HG03159 (cell line): ENCODE results near the gene NIPAL3.
"Not testable (repeated sequence)": the region's sequence is repeated elsewhere in the genome, so short reads cannot be mapped to it uniquely, and the experiment has no call there.

ENCODE experiments used
- ATAC-seq: cut with Tn5 transposase; IDR thresholded peaks from one replicate; pipeline ENCODE4 v1.9.1; 2021; ENCODE audit warnings: mild to moderate bottlenecking, moderate library complexity; ENCODE audit not compliant: unreplicated experiment

Gene NIPAL3

DNA sequence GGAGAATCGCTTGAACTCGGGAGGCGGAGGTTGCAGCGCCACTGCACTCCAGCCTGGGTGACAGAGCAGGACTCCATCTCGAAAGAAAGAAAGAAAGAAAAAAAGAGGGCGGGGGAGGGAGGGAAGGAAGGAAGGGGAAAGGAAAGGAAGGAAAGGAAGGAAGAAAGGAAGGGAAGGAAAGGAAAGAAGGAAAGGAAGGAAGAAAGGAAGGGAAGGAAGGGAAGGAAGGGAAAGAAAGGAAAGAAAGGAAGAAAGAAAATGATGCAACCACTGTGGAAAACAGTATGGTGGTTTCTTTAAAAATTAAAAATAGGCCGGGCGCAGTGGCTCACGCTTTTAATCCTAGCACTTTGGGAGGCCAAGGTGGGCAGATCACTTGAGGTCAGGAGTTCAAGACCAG is 71.9 kb downstream of the NIPAL3 start:
- no peak for ATAC-seq

- ATAC-seq: not testable (repeated sequence)
Observed at GRCh38 chr1:24488159-24488558, 72.6 kb downstream of the NIPAL3 start.

- ATAC-seq: no peak
Observed at GRCh38 chr1:24489674-24490073, 74.1 kb downstream of the NIPAL3 start.

GRCh38 chr1:24490101-24490781 is 74.6 kb downstream of the NIPAL3 start:
- no peak for ATAC-seq

GRCh38 chr1:24491577-24492360 is 76.2 kb downstream of the NIPAL3 start:
- no peak for ATAC-seq

DNA sequence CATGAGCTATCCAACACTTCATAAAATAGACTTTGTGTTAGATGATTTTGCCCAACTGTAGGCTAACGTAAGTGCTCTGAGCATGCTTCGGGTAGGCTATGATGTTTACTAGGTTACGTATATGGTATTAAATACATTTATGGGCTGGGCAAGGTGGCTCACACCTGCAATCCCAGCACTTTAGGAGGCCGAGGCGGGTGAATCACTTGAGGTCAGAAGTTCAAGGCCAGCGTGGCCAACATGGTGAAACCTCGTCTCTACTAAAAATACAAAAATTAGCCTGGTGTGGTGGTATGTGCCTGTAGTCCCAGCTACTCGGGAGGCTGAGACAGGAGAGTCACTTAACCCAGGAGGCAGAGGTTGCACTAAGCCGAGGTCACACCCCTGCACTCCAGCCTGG is 77.3 kb downstream of the NIPAL3 start:
- not testable (repeated sequence) for ATAC-seq

GRCh38 chr1:24493785-24494184 is 78.2 kb downstream of the NIPAL3 start:
- no peak for ATAC-seq

GRCh38 chr1:24498589-24498988 is 83.0 kb downstream of the NIPAL3 start:
- no peak for ATAC-seq

GRCh38 chr1:24500448-24501048 is 84.9 kb downstream of the NIPAL3 start:
- ATAC-seq: no peak

- ATAC-seq: no peak
Observed at GRCh38 chr1:24501371-24502064, 85.9 kb downstream of the NIPAL3 start.

- ATAC-seq: no peak
Observed at GRCh38 chr1:24502065-24502708, 86.6 kb downstream of the NIPAL3 start.

DNA sequence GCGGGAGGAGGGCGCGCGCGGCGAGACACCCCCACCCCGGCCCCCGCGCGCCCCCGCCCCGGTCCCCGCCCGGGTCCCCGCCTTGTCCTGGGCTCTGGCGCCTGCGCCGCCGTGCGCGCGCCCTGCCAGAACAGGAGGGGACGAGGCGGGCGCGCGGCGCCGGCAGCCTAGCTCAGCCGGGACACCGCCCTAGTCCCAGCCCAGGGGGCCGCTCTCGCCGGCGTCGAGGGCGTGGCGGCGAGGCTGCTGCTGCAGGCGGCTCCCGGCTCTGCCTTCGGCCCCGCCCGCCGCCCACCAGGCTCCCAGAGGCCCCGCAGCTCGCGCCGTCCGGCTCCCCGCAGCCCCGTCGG is 87.1 kb downstream of the NIPAL3 start, which contains the start of gene RCAN3:
TSS of gene RCAN3 (plus strand) at position 128 of the 350 bp plus-strand sequence. CDS start 11,537 bp downstream, outside the sequence.
- no peak for ATAC-seq

GRCh38 chr1:24503059-24503751 is 87.6 kb downstream of the NIPAL3 start:
- no peak for ATAC-seq

DNA sequence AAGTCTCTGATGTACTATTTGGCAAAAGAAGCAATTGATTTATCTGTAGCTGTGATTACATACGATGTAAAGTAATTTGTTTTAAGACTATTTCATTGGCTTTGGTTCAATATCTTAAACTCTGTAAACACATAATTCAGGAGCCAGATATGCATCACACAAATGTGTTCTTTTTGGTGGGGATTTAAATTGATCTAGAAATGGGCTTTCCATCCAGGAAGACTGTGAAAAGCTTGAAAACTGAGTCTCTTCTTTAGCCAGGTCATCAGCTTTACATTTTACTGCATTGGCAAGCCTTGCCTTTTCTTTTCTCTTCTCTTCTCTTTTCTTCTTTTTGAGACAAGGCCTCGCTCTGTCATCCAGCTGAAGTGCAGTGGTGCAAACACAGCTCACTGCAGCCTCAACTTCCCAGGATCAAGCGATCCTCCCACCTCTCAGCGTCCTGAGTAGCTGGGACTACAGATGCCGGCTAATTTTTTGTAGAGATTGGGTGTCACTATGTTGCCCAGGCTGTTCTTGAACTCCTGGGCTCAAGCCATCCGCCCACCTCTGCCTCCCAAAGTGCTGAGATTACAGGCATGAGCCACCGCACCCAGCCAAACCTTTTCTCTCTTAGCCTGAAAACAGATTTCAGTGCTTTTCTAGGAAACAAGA is 88.4 kb downstream of the NIPAL3 start:
- ATAC-seq: no peak

GRCh38 chr1:24504560-24504959 is 89.0 kb downstream of the NIPAL3 start:
- no peak for ATAC-seq

- no peak for ATAC-seq
Observed at GRCh38 chr1:24505816-24506215, 90.2 kb downstream of the NIPAL3 start.

DNA sequence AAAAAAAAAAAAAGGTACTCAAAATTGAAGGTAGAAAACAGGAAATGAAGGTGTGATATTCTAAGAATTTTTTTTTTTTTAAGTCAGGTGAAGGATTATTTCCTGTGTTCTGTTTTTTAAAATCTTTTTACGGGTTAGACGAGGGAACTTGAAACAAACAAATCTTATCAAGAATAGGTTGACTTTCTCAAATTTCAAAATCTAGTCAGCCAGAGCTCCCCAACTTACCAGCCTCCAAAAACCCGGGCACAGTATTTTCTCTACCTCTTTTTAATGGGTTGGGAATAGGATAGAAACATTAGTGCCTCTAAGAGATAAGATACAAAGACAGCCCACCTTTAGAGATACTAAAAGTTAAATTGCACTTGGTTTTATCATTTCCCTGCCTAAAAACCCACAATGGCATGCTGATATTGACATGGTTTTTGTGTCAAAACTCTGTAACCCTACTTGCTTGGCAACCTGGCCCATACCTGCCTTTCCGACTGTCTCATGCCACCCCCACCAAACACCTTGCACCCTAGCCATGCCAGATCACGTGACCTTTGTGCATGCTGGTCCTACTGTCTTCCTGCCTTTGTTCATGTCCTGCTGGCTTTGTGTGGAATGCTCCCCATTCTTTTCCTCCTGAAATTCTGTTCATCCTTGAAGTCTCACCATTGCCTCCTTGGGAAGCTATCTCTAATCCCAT is 91.2 kb downstream of the NIPAL3 start:
- ATAC-seq: no peak

DNA sequence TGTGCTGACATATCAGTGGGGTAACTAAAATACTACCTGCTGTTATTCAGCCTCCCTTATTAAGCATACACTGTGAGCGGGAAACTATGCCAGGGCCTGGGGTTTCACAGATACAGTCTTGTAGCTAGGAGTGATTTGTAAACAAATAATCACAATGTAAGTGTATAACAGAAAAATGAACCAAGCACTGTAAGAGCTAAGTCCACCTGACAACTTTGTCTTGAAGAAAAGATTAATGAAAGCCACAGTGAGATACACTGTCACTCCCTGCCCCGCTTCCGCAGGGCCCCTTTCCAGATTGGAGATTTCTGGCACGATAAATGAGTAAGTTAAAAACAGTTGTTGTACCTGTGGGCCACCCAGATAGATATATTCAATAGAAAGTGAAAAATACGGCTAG is 91.8 kb downstream of the NIPAL3 start:
- ATAC-seq: no peak

DNA sequence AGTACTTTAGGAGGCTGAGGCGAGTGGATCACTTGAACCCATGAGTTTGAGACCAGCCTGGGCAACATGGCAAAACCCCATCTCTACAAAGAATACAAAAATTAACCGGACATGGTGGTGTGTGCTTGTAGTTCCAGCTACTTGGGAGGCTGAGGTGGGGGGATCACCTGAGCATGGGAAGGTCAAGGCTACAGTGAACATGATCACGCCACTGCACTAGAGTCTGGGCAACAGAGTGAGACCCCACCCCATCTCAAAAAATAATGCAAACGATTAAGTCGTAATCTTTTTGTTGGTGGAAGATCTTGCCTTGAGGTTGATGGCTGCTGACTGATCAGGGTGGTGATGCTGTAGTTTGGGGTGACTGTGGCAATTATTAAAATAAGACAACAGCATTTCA is 93.3 kb downstream of the NIPAL3 start:
- no peak for ATAC-seq
